Pancreas (tissue), 10 donors: ENCODE data around the gene PUSL1. TPM values are rescaled to one million over a fixed set of nuclear protein-coding genes. Genes with fewer than 3 reads are reported as not detected.

ENCODE experiments used
- ATAC-seq, 4 donors: fragments of 200-7000 bp; cut with Tn5 transposase; one replicate each; pipeline versions ENCODE4 v1.8.0 to v1.9.1; 2020; ENCODE audit warnings: mild to moderate bottlenecking in 4 of 4, moderate library complexity in 4 of 4
- DNase-seq, 6 donors: peaks; one replicate each; pipeline ENCODE4 v3.0.0-alpha.2; 2020
- FAIRE-seq: peaks from 2 replicates; lab custom pipeline; 2012; peaks lifted over from hg19 to GRCh38; lab: Jason Lieb, UNC
- H3K27ac ChIP-seq, 4 donors: fragments of 200-600 bp; sonication (generic); 1 replicate in 3 of 4; 2 replicates in 1 of 4; pipeline versions ENCODE4 v1.5.0 to v1.8.0; 2020
- H3K27me3 ChIP-seq, 4 donors: fragments of 200-600 bp; one replicate each; pipeline ENCODE4 v1.8.0; 2021
- H3K36me3 ChIP-seq, 3 donors: fragments of 200-600 bp; sonication (generic) in 1 of 3; one replicate each; pipeline versions ENCODE4 v1.5.0 to v1.8.0; 2020 to 2021
- H3K4me1 ChIP-seq, 3 donors: fragments of 200-600 bp; one replicate each; pipeline ENCODE4 v1.8.0; 2021
- H3K4me3 ChIP-seq, 4 donors: fragments of 200-600 bp; sonication (generic) in 2 of 4; one replicate each; pipeline versions ENCODE4 v1.5.0 to v1.8.0; 2020 to 2021
- H3K9me3 ChIP-seq, 4 donors: fragments of 200-600 bp; one replicate each; pipeline ENCODE4 v1.8.0; 2021
- CTCF ChIP-seq, 4 donors: fragments of 200-600 bp; sonication (generic) in 3 of 4; IDR thresholded peaks; one replicate each; pipeline versions ENCODE4 v1.5.0 to v1.8.0; 2021; ENCODE audit warnings: antibody characterized with exemption in 4 of 4
- WGBS, 2 donors: extraction: QIAGEN DNeasy Blood & Tissue Kit; methylation state at CpG; one replicate each; pipeline ENCODE4 v1.1.7; 2013; 5-methylcytosine and 5-hydroxymethylcytosine counted together
- intact Hi-C, 3 donors: fragments of 100-400 bp; cut with DNase I; formaldehyde crosslinking; loops; one replicate each; pipeline versions ENCODE4 v1.11.1 to v1.14.2; 2022
- polyA plus RNA-seq, 2 donors: library from polyadenylated mRNA; stranded (reverse); fragments of 200-250 nt; gene quantifications; one replicate each; pipeline ENCODE4 v1.2.3, GENCODE V29; 2013
- total RNA-seq, 6 donors: library from RNA; stranded (reverse); fragmentation: NEBNext Ultra II Directional in 4 of 6; extraction: Animal tissue kit (Norgen Biotek cat#: 25700) in 4 of 6; gene quantifications; one replicate each; pipeline versions ENCODE4 v1.2.1 to v1.2.4, GENCODE V29; 2021 to 2023
- donor health status: healthy with polysubstance abuse.
- donor health status: DM: no; HTN: no; CAD: no; lungs with moderate emphysema.
- donor health status: DM: no; HTN: no; CAD: no.
- donor health status: control.
- donor health status: control.
- donor health status: Bipolar disorder and iron deficiency.
- donor health status: DM: yes; HTN: yes; CAD: no.
- donor health status: DM: no; HTN: no; CAD: no.
- donor health status: DM: no; HTN: no; CAD: no.
- donor health status: DM: yes; HTN: yes; CAD: no.

Gene PUSL1
- total and polyA plus RNA-seq, 8 donors, result 7.5 to 23.2 (median 10.2) TPM

GRCh38 chr1:1290238-1290731, 18.1 kb upstream of the PUSL1 start:
- Histone ChIP-seq H3K27me3 (peaks cover 0 to 4% (median 0%) of the 10 kb centered on the region in 4 donors), H3K9me3 (no peaks in the 10 kb centered on the region), H3K4me1 (no peaks in the 10 kb centered on the region), H3K4me3 (no peak overlapping the region), H3K27ac (no peak overlapping the region), H3K36me3 (no peaks in the 10 kb centered on the region)
- intact Hi-C loops, result loop anchor here (5.0 to 10.0 kb wide), 3 partner anchors 165 to 255 kb away; no protein-coding TSS in a partner anchor
- TF ChIP-seq CTCF (IDR thresholded peaks at IDR 0.05), result peak; percentile 65 to 69 (median 66)
- FAIRE-seq (no peak), ATAC-seq (peak; percentile 49 to 80 (median 76)), DNase-seq (peak; percentile 56 to 94 (median 82))
- 43 to 46% methylated on average over 15 of the region's 15 CpGs for WGBS, 2 donors

DNA sequence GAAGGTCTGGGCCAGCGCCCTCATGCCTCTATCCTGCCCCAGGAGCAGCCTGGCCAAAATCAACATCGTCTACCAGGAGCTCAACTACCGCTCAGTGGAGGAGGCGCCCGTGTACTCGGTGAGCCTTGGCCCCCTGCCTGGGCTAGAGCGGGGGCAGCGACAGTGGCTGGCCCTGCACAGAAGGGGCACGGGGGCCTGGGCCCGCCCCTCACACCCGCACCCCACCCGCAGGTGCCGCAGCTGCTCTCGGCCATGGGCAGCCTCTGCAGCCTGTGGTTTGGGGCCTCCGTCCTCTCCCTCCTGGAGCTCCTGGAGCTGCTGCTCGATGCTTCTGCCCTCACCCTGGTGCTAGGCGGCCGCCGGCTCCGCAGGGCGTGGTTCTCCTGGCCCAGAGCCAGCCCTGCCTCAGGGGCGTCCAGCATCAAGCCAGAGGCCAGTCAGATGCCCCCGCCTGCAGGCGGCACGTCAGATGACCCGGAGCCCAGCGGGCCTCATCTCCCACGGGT, 17.3 kb upstream of the PUSL1 start:
- DNase-seq, result peak in 2 of 6 donors; percentile 53 to 82
- ATAC-seq, result peak in 3 of 4 donors; percentile 7 to 31 (median 17)
- H3K27me3 ChIP-seq, result peaks cover 0 to 3% (median 0%) of the 10 kb centered on the region in 4 donors
- no peak overlapping the region for H3K27ac ChIP-seq
- WGBS, 2 donors, result 29 to 36% methylated on average over 18 to 28 of the region's 28 CpGs
- intact Hi-C loops, result loop anchor here (5.0 to 10.0 kb wide), 3 partner anchors 166 to 256 kb away; no protein-coding TSS in a partner anchor
- no peaks in the 10 kb centered on the region for H3K4me1 ChIP-seq
- H3K9me3 ChIP-seq, result no peaks in the 10 kb centered on the region
- no peak overlapping the region for H3K4me3 ChIP-seq
- no peak for FAIRE-seq
- TF ChIP-seq CTCF (IDR thresholded peaks at IDR 0.05), result no peak
- no peaks in the 10 kb centered on the region for H3K36me3 ChIP-seq

GRCh38 chr1:1291548-1292441, 16.6 kb upstream of the PUSL1 start:
- no peaks in the 10 kb centered on the region for H3K9me3 ChIP-seq
- no peak overlapping the region for H3K4me3 ChIP-seq
- no peaks in the 10 kb centered on the region for H3K27me3 ChIP-seq
- WGBS, 2 donors, result 32% methylated on average over 44 to 45 of the region's 45 CpGs
- TF ChIP-seq CTCF (IDR thresholded peaks at IDR 0.05), result peak; percentile 63 to 71 (median 64)
- ATAC-seq (peak; percentile 84 to 91 (median 88)), DNase-seq (peak; percentile 73 to 94 (median 82)), FAIRE-seq (no peak)
- intact Hi-C loops, result loop anchor here (5.0 to 10.0 kb wide), 3 partner anchors 167 to 257 kb away; no protein-coding TSS in a partner anchor
- H3K27ac ChIP-seq, result no peak overlapping the region
- no peaks in the 10 kb centered on the region for H3K36me3 ChIP-seq
- no peaks in the 10 kb centered on the region for H3K4me1 ChIP-seq

GRCh38 chr1:1292442-1292779, 16.0 kb upstream of the PUSL1 start:
- ATAC-seq (no peak), FAIRE-seq (no peak), DNase-seq (peak in 2 of 6 donors; percentile 28 to 75)
- H3K4me1 ChIP-seq, result no peaks in the 10 kb centered on the region
- H3K9me3 ChIP-seq, result no peaks in the 10 kb centered on the region
- 78 to 84% methylated on average over 9 of the region's 9 CpGs for WGBS, 2 donors
- no peak for TF ChIP-seq CTCF (IDR thresholded peaks at IDR 0.05)
- no peaks in the 10 kb centered on the region for H3K36me3 ChIP-seq
- H3K27me3 ChIP-seq, result no peaks in the 10 kb centered on the region
- intact Hi-C loops, result loop anchor here (5.0 to 10.0 kb wide), 3 partner anchors 168 to 258 kb away; no protein-coding TSS in a partner anchor
- no peak overlapping the region for H3K27ac ChIP-seq
- H3K4me3 ChIP-seq, result no peak overlapping the region
